K562 (cell line): ENCODE measurements around the gene MDC1. TPM values are rescaled to one million over a fixed set of nuclear protein-coding genes. Genes with fewer than 3 reads are reported as not detected.

ENCODE experiments used
- CSDE1 ChIP-seq, 2 experiments: fragments of 450-650 bp; IDR thresholded peaks; 2 replicates each; pipeline ENCODE4 v1.6.1; 2016; ENCODE audit warnings: mild to moderate bottlenecking in 1 of 2
- CTBP1 ChIP-seq: fragments of 450-650 bp; IDR thresholded peaks from 2 replicates; pipeline ENCODE4 v1.6.1; 2016; ENCODE audit warnings: borderline replicate concordance
- DMBX1 ChIP-seq: fragments of 250-450 bp; sonication (Bioruptor Pico); IDR thresholded peaks from 2 replicates; pipeline ENCODE4 v1.8.0; 2022; ENCODE audit warnings: inconsistent platforms, mild to moderate bottlenecking, moderate library complexity, borderline replicate concordance
- DPF2 ChIP-seq: fragments of 450-650 bp; IDR thresholded peaks from 2 replicates; pipeline ENCODE4 v1.6.1; 2016
- E2F3 ChIP-seq: fragments of 250-450 bp; sonication (Bioruptor Pico); IDR thresholded peaks from 2 replicates; pipeline ENCODE4 v1.4.0; 2020; ENCODE audit warnings: mild to moderate bottlenecking
- E2F8 ChIP-seq: fragments of 450-650 bp; IDR thresholded peaks from 2 replicates; pipeline ENCODE4 v1.7.1; 2018; ENCODE audit warnings: mild to moderate bottlenecking, low read depth; ENCODE audit not compliant: partially characterized antibody
- GTF3C2 ChIP-seq: IDR thresholded peaks from 3 replicates; pipeline ENCODE4 v1.6.1; 2011; ENCODE audit warnings: borderline replicate concordance, mild to moderate bottlenecking, moderate library complexity; ENCODE audit not compliant: insufficient read length; ENCODE audit errors: extremely low read depth
- IRF9 ChIP-seq: fragments of 450-650 bp; IDR thresholded peaks from 2 replicates; pipeline ENCODE4 v1.6.1; 2016; ENCODE audit warnings: missing biosample characterization, missing genetic modification characterization
- KLF16 ChIP-seq: IDR thresholded peaks from 2 replicates; pipeline ENCODE4 v1.6.1; 2016; ENCODE audit warnings: antibody characterized with exemption
- MTA3 ChIP-seq: fragments of 450-650 bp; formaldehyde crosslinking; IDR thresholded peaks from 2 replicates; pipeline ENCODE4 v1.6.1; 2017; ENCODE audit warnings: mild to moderate bottlenecking, borderline replicate concordance
- NCOA4 ChIP-seq: fragments of 450-650 bp; IDR thresholded peaks from 2 replicates; pipeline ENCODE4 v1.6.1; 2018; ENCODE audit warnings: mild to moderate bottlenecking; ENCODE audit not compliant: partially characterized antibody
- NR2C2 ChIP-seq, 2 experiments: fragments of 200-800 bp in 1 of 2; sonication (Bioruptor generic) in 1 of 2; sonication (generic) in 1 of 2; formaldehyde crosslinking in 1 of 2; IDR thresholded peaks; 2 replicates each; pipeline versions ENCODE4 v1.6.1 to v1.8.0; 2016 to 2022; ENCODE audit warnings: mild to moderate bottlenecking in 1 of 2, missing compliant biosample characterization in 1 of 2, missing genetic modification characterization in 1 of 2, missing genetic modification reagents in 1 of 2
- PHF8 ChIP-seq: fragments of 200-600 bp; sonication (generic); IDR thresholded peaks from 2 replicates; pipeline ENCODE4 v1.6.1; 2012; ENCODE audit warnings: mixed run types, mild to moderate bottlenecking, inconsistent platforms, low read length, moderate library complexity, borderline replicate concordance
- RBM34 ChIP-seq: fragments of 200-400 bp; formaldehyde crosslinking; IDR thresholded peaks from 2 replicates; pipeline ENCODE4 v1.6.1; 2018; ENCODE audit warnings: low read length, borderline replicate concordance; ENCODE audit not compliant: insufficient read depth
- TRIM24 ChIP-seq, 2 experiments: fragments of 450-650 bp; IDR thresholded peaks; 2 replicates each; pipeline ENCODE4 v1.6.1; 2016
- TSC22D4 ChIP-seq: fragments of 450-650 bp; IDR thresholded peaks from 2 replicates; pipeline ENCODE4 v1.6.1; 2016; ENCODE audit warnings: missing genetic modification characterization, missing biosample characterization, control low read depth
- ZC3H8 ChIP-seq: fragments of 450-650 bp; IDR thresholded peaks from 2 replicates; pipeline ENCODE4 v1.6.1; 2017
- ZNF263 ChIP-seq: sonication (generic); formaldehyde crosslinking; IDR thresholded peaks from 2 replicates; pipeline ENCODE4 v1.8.0; 2022; ENCODE audit warnings: mild to moderate bottlenecking, missing genetic modification reagents, borderline replicate concordance
- ZNF398 ChIP-seq: fragments of 250-450 bp; sonication (Bioruptor Pico); IDR thresholded peaks from 2 replicates; pipeline ENCODE4 v1.8.0; 2021; ENCODE audit warnings: moderate library complexity, mild to moderate bottlenecking, inconsistent platforms
- polyA plus RNA-seq, 8 experiments: library from polyadenylated mRNA; depleted of rRNA in 4 of 8; stranded (reverse) in 5 of 8; unstranded in 3 of 8; fragments of >200 nt; fragmentation: Nextera tagmentation in 2 of 8; fragmentation: Illumina TruSeq in 1 of 8; extraction: Ambion mirVana in 2 of 8; extraction: Trizol in 1 of 8; gene quantifications; 2 replicates each; pipeline versions ENCODE4 v1.2.1 to v1.2.3, GENCODE V29; 2011 to 2014; ENCODE audit warnings: inconsistent platforms in 1 of 8, missing spikeins in 1 of 8
- total RNA-seq, 7 experiments: library from RNA; depleted of rRNA in 6 of 7; stranded (reverse); fragments of >200 nt in 6 of 7; fragmentation: Illumina TruSeq in 2 of 7; extraction: Trizol in 2 of 7; gene quantifications; 2 replicates each; pipeline versions ENCODE4 v1.2.1 to v1.2.3, GENCODE V29; 2011 to 2021; ENCODE audit warnings: low replicate concordance in 1 of 7

MDC1 gene
- total and polyA plus RNA-seq, 9 of the 15 experiments (the other 6 are each of a cell fraction or from before 2014, with no cell fraction given): 8.2 to 114 (median 20.0) TPM

- peak; percentile 81 for TF ChIP-seq NCOA4
- TF ChIP-seq KLF16: no peak
- TF ChIP-seq NR2C2 (CRISPR knock-in tag; IDR thresholded peaks at IDR 0.05): no peak
- TF ChIP-seq NR2C2 (tag; IDR thresholded peaks at IDR 0.05): no peak
- no peak for TF ChIP-seq E2F3
- TF ChIP-seq E2F8: no peak
- TF ChIP-seq ZNF398 (CRISPR knock-in tag): no peak
- TF ChIP-seq IRF9: no peak
- TF ChIP-seq TRIM24 (IDR thresholded peaks at IDR 0.05): peak in 1 of 2 experiments; percentile 58; a peak in 2 of 4 replicates
- TF ChIP-seq CTBP1: no peak
- TF ChIP-seq DMBX1 (CRISPR knock-in tag): no peak
- TF ChIP-seq DPF2: peak; percentile 16; the same call in 1 of the 2 replicates
- TF ChIP-seq PHF8: peak; percentile 43; the same call in 1 of the 2 replicates
- TF ChIP-seq ZC3H8: no peak
- no peak for TF ChIP-seq GTF3C2
- no peak for TF ChIP-seq RBM34
- peak; percentile 53; the same call in 1 of the 2 replicates for TF ChIP-seq ZNF263
- TF ChIP-seq CSDE1 (IDR thresholded peaks at IDR 0.05): peak in 1 of 2 experiments; percentile 79; a peak in 1 of 4 replicates
- no peak; the same call in 1 of the 2 replicates for TF ChIP-seq MTA3
- TF ChIP-seq TSC22D4 (tag): peak; percentile 74; the same call in 1 of the 2 replicates
These were observed 30.8 kb downstream of the MDC1 start, which contains the start of gene PPP1R18 (continued) for GRCh38 chr6:30686009-30686907.
